Loucy (cell line): Measurements from ENCODE around the gene UVSSA.

Experiments
- H2AFZ ChIP-seq: fragments of 200-600 bp; sonication (generic); 2 replicates; pipeline ENCODE4 v1.6.0; 2016; ENCODE audit warnings: antibody characterized with exemption, mild to moderate bottlenecking, low read length, moderate library complexity
- H3F3A ChIP-seq: fragments of 200-600 bp; 2 replicates; pipeline ENCODE4 v1.6.0; 2016; ENCODE audit warnings: antibody characterized with exemption, low read depth, mild to moderate bottlenecking
- H3K27me3 ChIP-seq: fragments of 200-600 bp; sonication (generic); 2 replicates; pipeline ENCODE4 v1.6.1; 2014; ENCODE audit warnings: low read length, mild to moderate bottlenecking; ENCODE audit not compliant: insufficient read depth, poor library complexity, severe bottlenecking
- H3K36me3 ChIP-seq: fragments of 200-600 bp; sonication (generic); 2 replicates; pipeline ENCODE4 v1.6.1; 2016; ENCODE audit warnings: low read length; ENCODE audit not compliant: insufficient read depth
- H3K4me1 ChIP-seq: fragments of 200-600 bp; sonication (generic); 2 replicates; pipeline ENCODE4 v1.5.1; 2014; ENCODE audit warnings: low read length, mild to moderate bottlenecking; ENCODE audit not compliant: insufficient read depth, poor library complexity, severe bottlenecking
- H3K4me2 ChIP-seq: fragments of 200-600 bp; sonication (generic); 2 replicates; pipeline ENCODE4 v1.6.0; 2014; ENCODE audit warnings: antibody characterized with exemption, low read length, low read depth, mild to moderate bottlenecking; ENCODE audit not compliant: poor library complexity, severe bottlenecking
- H3K4me3 ChIP-seq: fragments of 200-600 bp; sonication (generic); 2 replicates; pipeline ENCODE4 v1.5.1; 2014; ENCODE audit warnings: low read length, mild to moderate bottlenecking, mixed read lengths; ENCODE audit not compliant: poor library complexity, severe bottlenecking
- H3K79me2 ChIP-seq: fragments of 200-600 bp; sonication (generic); 2 replicates; pipeline ENCODE4 v1.6.1; 2014; ENCODE audit warnings: low read length; ENCODE audit not compliant: insufficient read depth
- H3K9ac ChIP-seq: fragments of 200-600 bp; sonication (generic); 2 replicates; pipeline ENCODE4 v1.6.0; 2014; ENCODE audit warnings: mild to moderate bottlenecking, low read depth, low read length, moderate library complexity; ENCODE audit not compliant: poor library complexity, severe bottlenecking
- H3K9me2 ChIP-seq: fragments of 200-600 bp; sonication (generic); replicated peaks from 2 replicates; pipeline ENCODE4 v1.6.1; 2016; ENCODE audit warnings: low read depth, low read length, mixed read lengths
- H3K9me3 ChIP-seq: fragments of 200-600 bp; sonication (generic); 2 replicates; pipeline ENCODE4 v1.6.1; 2014; ENCODE audit warnings: mild to moderate bottlenecking, antibody characterized with exemption, low read length, low read depth; ENCODE audit not compliant: insufficient read depth
- H4K20me1 ChIP-seq: fragments of 200-600 bp; sonication (generic); 2 replicates; pipeline ENCODE4 v1.6.0; 2014; ENCODE audit warnings: antibody characterized with exemption, low read length, mild to moderate bottlenecking; ENCODE audit not compliant: insufficient read depth, poor library complexity, severe bottlenecking
- CTCF ChIP-seq: fragments of 200-600 bp; sonication (generic); conservative IDR thresholded peaks from 2 replicates; pipeline ENCODE4 v1.5.1; 2014; ENCODE audit warnings: mild to moderate bottlenecking, antibody characterized with exemption, low read length
- EZH2phosphoT487 ChIP-seq: fragments of 200-600 bp; IDR thresholded peaks from 2 replicates; pipeline ENCODE4 v1.6.1; 2018; ENCODE audit warnings: antibody characterized with exemption, mild to moderate bottlenecking, moderate library complexity, borderline replicate concordance

UVSSA gene

GRCh38 chr4:1412376-1413203, 65.6 kb downstream of the UVSSA start:
- H3F3A ChIP-seq: no peaks in the 10 kb centered on the region
- H3K9ac ChIP-seq: no peak overlapping the region
- H4K20me1 ChIP-seq: no peaks in the 10 kb centered on the region
- H3K27me3 ChIP-seq: no peaks in the 10 kb centered on the region
- no peaks in the 10 kb centered on the region for H3K9me2 ChIP-seq
- TF ChIP-seq CTCF: no peak
- TF ChIP-seq EZH2phosphoT487: no peak
- H3K9me3 ChIP-seq: no peaks in the 10 kb centered on the region; the same call in 1 of the 2 replicates
- H3K4me1 ChIP-seq: no peaks in the 10 kb centered on the region
- no peak overlapping the region for H3K4me2 ChIP-seq
- no peaks in the 10 kb centered on the region for H3K79me2 ChIP-seq
- H3K36me3 ChIP-seq: no peaks in the 10 kb centered on the region
- H2AFZ ChIP-seq: no peak overlapping the region
- no peak overlapping the region for H3K4me3 ChIP-seq

- Histone ChIP-seq H3K27me3 (no peaks in the 10 kb centered on the region), H4K20me1 (no peaks in the 10 kb centered on the region), H3K4me1 (no peaks in the 10 kb centered on the region), H3K9me3 (no peaks in the 10 kb centered on the region; the same call in 1 of the 2 replicates), H3K36me3 (no peaks in the 10 kb centered on the region), H3K79me2 (no peaks in the 10 kb centered on the region), H2AFZ (no peak overlapping the region), H3K4me2 (no peak overlapping the region), H3K9ac (no peak overlapping the region), H3F3A (no peaks in the 10 kb centered on the region), H3K4me3 (no peak overlapping the region), H3K9me2 (no peaks in the 10 kb centered on the region)
- TF ChIP-seq CTCF (no peak), EZH2phosphoT487 (no peak)
These were observed 66.2 kb downstream of the UVSSA start for GRCh38 chr4:1413204-1413663.

- no peaks in the 10 kb centered on the region for H3K79me2 ChIP-seq
- no peaks in the 10 kb centered on the region; the same call in 1 of the 2 replicates for H3K9me3 ChIP-seq
- no peak overlapping the region for H3K4me3 ChIP-seq
- no peak overlapping the region for H3K9ac ChIP-seq
- no peaks in the 10 kb centered on the region for H3K36me3 ChIP-seq
- no peaks in the 10 kb centered on the region for H4K20me1 ChIP-seq
- no peaks in the 10 kb centered on the region for H3K9me2 ChIP-seq
- no peak overlapping the region for H2AFZ ChIP-seq
- no peak overlapping the region for H3K4me2 ChIP-seq
- H3K27me3 ChIP-seq: no peaks in the 10 kb centered on the region
- H3F3A ChIP-seq: no peaks in the 10 kb centered on the region
- H3K4me1 ChIP-seq: no peaks in the 10 kb centered on the region
- TF ChIP-seq CTCF (no peak), EZH2phosphoT487 (no peak)
These were observed 66.9 kb downstream of the UVSSA start for GRCh38 chr4:1413687-1414479.
